Ascending aorta (tissue), 2 donors: ENCODE data around the gene KSR2. TPM values are rescaled to one million over a fixed set of nuclear protein-coding genes. Genes with fewer than 3 reads are reported as not detected.

ENCODE experiments used
- DNase-seq, 2 donors: peaks; one replicate each; pipeline ENCODE4 v3.0.0-alpha.2; 2019; ENCODE audit warnings: low spot score in 2 of 2
- H3K27ac ChIP-seq, 2 donors: fragments of 200-600 bp; sonication (generic); one replicate each; pipeline ENCODE4 v1.5.1; 2016 to 2017; ENCODE audit warnings: mild to moderate bottlenecking in 1 of 2
- H3K27me3 ChIP-seq: fragments of 200-600 bp; sonication (generic); one replicate; pipeline ENCODE4 v1.5.1; 2017
- H3K36me3 ChIP-seq, 2 donors: fragments of 200-600 bp; sonication (generic); one replicate each; pipeline ENCODE4 v1.5.1; 2016
- H3K4me1 ChIP-seq, 2 donors: fragments of 200-600 bp; sonication (generic); one replicate each; pipeline ENCODE4 v1.5.1; 2016 to 2017; ENCODE audit warnings: mild to moderate bottlenecking in 1 of 2
- H3K4me3 ChIP-seq, 2 donors: fragments of 200-600 bp; sonication (generic); one replicate each; pipeline ENCODE4 v1.5.1; 2016 to 2017; ENCODE audit warnings: mild to moderate bottlenecking in 1 of 2
- H3K9me3 ChIP-seq, 2 donors: fragments of 200-600 bp; sonication (generic); one replicate each; pipeline ENCODE4 v1.5.1; 2016
- CTCF ChIP-seq, 3 experiments: fragments of 200-600 bp in 2 of 3; fragments of 450-650 bp in 1 of 3; sonication (generic) in 2 of 3; IDR thresholded peaks; one replicate each; pipeline ENCODE4 v1.5.1; 2016 to 2019; ENCODE audit warnings: antibody characterized with exemption in 3 of 3, mild to moderate bottlenecking in 1 of 3, moderate library complexity in 1 of 3
- intact Hi-C: fragments of 100-400 bp; cut with DNase I; formaldehyde crosslinking; loops from one replicate; pipeline ENCODE4 v1.15.1; 2023
- total RNA-seq: library from RNA; depleted of rRNA; stranded (reverse); fragments of >200 nt; gene quantifications from one replicate; pipeline ENCODE4 v1.1.0, GENCODE V29; 2016

KSR2 gene
- total RNA-seq, 1 donor from 2014 or later, result 0.11 TPM

- Histone ChIP-seq H3K4me1 (no peaks in the 10 kb centered on the region), H3K36me3 (no peaks in the 10 kb centered on the region), H3K27ac (no peak overlapping the region), H3K4me3 (no peak overlapping the region), H3K9me3 (no peaks in the 10 kb centered on the region), H3K27me3 (no peaks in the 10 kb centered on the region)
- no peak for DNase-seq
- intact Hi-C loops, result no loop called here
- TF ChIP-seq CTCF (IDR thresholded peaks at IDR 0.05), result no peak
Measured at GRCh38 chr12:117440384-117440783, 528.4 kb downstream of the KSR2 start.

- Histone ChIP-seq H3K36me3 (no peaks in the 10 kb centered on the region), H3K4me3 (no peak overlapping the region), H3K27ac (no peak overlapping the region), H3K4me1 (no peaks in the 10 kb centered on the region), H3K9me3 (no peaks in the 10 kb centered on the region), H3K27me3 (no peaks in the 10 kb centered on the region)
- DNase-seq, result no peak
- TF ChIP-seq CTCF (IDR thresholded peaks at IDR 0.05), result no peak
- intact Hi-C loops, result no loop called here
Measured at GRCh38 chr12:117439531-117440001, 529.2 kb downstream of the KSR2 start.

GRCh38 chr12:117438809-117439208 is 530.0 kb downstream of the KSR2 start:
- no peaks in the 10 kb centered on the region for H3K4me1 ChIP-seq
- no peaks in the 10 kb centered on the region for H3K36me3 ChIP-seq
- intact Hi-C loops, result no loop called here
- DNase-seq, result no peak
- H3K27ac ChIP-seq, result no peak overlapping the region
- no peak overlapping the region for H3K4me3 ChIP-seq
- H3K27me3 ChIP-seq, result no peaks in the 10 kb centered on the region
- no peaks in the 10 kb centered on the region for H3K9me3 ChIP-seq
- TF ChIP-seq CTCF (IDR thresholded peaks at IDR 0.05), result no peak

GRCh38 chr12:117437516-117438255 is 531.1 kb downstream of the KSR2 start:
- H3K36me3 ChIP-seq, result no peaks in the 10 kb centered on the region
- no peak for DNase-seq
- intact Hi-C loops, result no loop called here
- TF ChIP-seq CTCF (IDR thresholded peaks at IDR 0.05), result no peak
- no peaks in the 10 kb centered on the region for H3K4me1 ChIP-seq
- H3K9me3 ChIP-seq, result no peaks in the 10 kb centered on the region
- no peaks in the 10 kb centered on the region for H3K27me3 ChIP-seq
- no peak overlapping the region for H3K4me3 ChIP-seq
- H3K27ac ChIP-seq, result no peak overlapping the region

DNA sequence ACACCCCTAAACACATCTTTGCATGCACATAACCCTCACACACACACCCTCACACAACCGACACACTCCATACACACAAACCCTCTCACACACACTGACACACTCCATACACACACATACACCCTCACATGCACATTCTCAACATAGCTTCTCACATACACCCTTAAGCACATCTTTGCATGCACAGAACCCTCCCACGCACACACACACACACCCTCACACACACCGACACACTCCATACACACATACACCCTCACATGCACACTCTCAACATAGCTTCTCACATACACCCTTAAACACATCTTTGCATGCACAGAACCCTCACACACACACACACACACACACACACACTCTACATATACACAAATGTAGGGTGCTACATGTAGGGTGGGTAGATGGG is 534.9 kb downstream of the KSR2 start:
- H3K4me3 ChIP-seq, result no peak overlapping the region
- no peaks in the 10 kb centered on the region for H3K36me3 ChIP-seq
- DNase-seq, result no peak
- intact Hi-C loops, result no loop called here
- no peak overlapping the region for H3K27ac ChIP-seq
- no peaks in the 10 kb centered on the region for H3K9me3 ChIP-seq
- no peak for TF ChIP-seq CTCF (IDR thresholded peaks at IDR 0.05)
- no peaks in the 10 kb centered on the region for H3K27me3 ChIP-seq
- H3K4me1 ChIP-seq, result no peaks in the 10 kb centered on the region
